HL-60 (cell line): ENCODE results near the gene CFAP74.

Experiments used
- GABPA ChIP-seq: IDR thresholded peaks from 2 replicates; pipeline ENCODE4 v1.6.1; 2012; ENCODE audit warnings: low read depth
- POLR2AphosphoS5 ChIP-seq: IDR thresholded peaks from 2 replicates; pipeline ENCODE4 v1.6.1; 2012; ENCODE audit warnings: low read depth
- SPI1 ChIP-seq: IDR thresholded peaks from 2 replicates; pipeline ENCODE4 v1.6.1; 2012; ENCODE audit warnings: low read depth, mild to moderate bottlenecking, borderline replicate concordance
- TF ChIP-seq, protein P1 (sequence below): IDR thresholded peaks from one replicate; pipeline ENCODE4 v1.5.1; 2011; ENCODE audit warnings: low read length, control low read depth, inconsistent platforms; ENCODE audit not compliant: insufficient read depth
- TF ChIP-seq, protein P2 (sequence below): IDR thresholded peaks from 2 replicates; pipeline ENCODE4 v1.6.1; 2012; ENCODE audit warnings: low read depth; ENCODE audit not compliant: insufficient replicate concordance

DNA sequence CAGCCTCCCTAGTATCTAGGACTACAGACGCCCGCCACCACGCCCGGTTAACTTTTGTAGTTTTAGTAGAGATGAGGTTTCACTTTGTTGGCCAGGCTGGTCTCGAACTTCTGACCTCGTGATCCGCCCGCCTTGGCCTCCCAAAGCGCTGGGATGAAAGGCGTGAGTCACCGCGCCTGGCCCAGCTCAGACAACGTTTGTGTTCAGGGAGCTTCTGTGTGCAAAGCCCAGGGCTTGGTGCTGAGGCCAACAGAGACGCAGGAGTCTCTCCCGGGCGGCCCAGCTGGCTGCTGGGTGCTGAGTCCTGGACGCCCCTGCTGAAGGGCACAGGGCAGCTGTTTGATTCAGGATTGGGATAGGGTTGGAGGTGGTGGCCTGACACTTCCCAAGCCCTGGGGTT lies 49.6 kb upstream of the CFAP74 start:
- TF ChIP-seq, protein P1, sequence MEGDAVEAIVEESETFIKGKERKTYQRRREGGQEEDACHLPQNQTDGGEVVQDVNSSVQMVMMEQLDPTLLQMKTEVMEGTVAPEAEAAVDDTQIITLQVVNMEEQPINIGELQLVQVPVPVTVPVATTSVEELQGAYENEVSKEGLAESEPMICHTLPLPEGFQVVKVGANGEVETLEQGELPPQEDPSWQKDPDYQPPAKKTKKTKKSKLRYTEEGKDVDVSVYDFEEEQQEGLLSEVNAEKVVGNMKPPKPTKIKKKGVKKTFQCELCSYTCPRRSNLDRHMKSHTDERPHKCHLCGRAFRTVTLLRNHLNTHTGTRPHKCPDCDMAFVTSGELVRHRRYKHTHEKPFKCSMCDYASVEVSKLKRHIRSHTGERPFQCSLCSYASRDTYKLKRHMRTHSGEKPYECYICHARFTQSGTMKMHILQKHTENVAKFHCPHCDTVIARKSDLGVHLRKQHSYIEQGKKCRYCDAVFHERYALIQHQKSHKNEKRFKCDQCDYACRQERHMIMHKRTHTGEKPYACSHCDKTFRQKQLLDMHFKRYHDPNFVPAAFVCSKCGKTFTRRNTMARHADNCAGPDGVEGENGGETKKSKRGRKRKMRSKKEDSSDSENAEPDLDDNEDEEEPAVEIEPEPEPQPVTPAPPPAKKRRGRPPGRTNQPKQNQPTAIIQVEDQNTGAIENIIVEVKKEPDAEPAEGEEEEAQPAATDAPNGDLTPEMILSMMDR, result no peak
- TF ChIP-seq POLR2AphosphoS5, result no peak
- TF ChIP-seq, protein P2, sequence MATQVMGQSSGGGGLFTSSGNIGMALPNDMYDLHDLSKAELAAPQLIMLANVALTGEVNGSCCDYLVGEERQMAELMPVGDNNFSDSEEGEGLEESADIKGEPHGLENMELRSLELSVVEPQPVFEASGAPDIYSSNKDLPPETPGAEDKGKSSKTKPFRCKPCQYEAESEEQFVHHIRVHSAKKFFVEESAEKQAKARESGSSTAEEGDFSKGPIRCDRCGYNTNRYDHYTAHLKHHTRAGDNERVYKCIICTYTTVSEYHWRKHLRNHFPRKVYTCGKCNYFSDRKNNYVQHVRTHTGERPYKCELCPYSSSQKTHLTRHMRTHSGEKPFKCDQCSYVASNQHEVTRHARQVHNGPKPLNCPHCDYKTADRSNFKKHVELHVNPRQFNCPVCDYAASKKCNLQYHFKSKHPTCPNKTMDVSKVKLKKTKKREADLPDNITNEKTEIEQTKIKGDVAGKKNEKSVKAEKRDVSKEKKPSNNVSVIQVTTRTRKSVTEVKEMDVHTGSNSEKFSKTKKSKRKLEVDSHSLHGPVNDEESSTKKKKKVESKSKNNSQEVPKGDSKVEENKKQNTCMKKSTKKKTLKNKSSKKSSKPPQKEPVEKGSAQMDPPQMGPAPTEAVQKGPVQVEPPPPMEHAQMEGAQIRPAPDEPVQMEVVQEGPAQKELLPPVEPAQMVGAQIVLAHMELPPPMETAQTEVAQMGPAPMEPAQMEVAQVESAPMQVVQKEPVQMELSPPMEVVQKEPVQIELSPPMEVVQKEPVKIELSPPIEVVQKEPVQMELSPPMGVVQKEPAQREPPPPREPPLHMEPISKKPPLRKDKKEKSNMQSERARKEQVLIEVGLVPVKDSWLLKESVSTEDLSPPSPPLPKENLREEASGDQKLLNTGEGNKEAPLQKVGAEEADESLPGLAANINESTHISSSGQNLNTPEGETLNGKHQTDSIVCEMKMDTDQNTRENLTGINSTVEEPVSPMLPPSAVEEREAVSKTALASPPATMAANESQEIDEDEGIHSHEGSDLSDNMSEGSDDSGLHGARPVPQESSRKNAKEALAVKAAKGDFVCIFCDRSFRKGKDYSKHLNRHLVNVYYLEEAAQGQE, result no peak
- no peak for TF ChIP-seq GABPA
- TF ChIP-seq SPI1, result no peak
